IPS-NIHi7 (cell line): ENCODE data around the gene ART4.

Source experiments
- DNase-seq: peaks from one replicate; pipeline ENCODE4 v3.0.0; 2012; ENCODE audit warnings: mixed read lengths; ENCODE audit errors: extremely low spot score

ART4 gene

GRCh38 chr12:14810953-14811483, 32.3 kb downstream of the ART4 start:
- DNase-seq = peak; percentile 51

- no peak for DNase-seq
Observed at GRCh38 chr12:14810167-14810952, 33.0 kb downstream of the ART4 start.

- no peak for DNase-seq
Observed at GRCh38 chr12:14803830-14804160, 39.5 kb downstream of the ART4 start.

GRCh38 chr12:14803011-14803829, 40.1 kb downstream of the ART4 start, which contains the start of the genes C12orf60 and WBP11:
Gene C12orf60 (plus strand): TSS chr12:14803670. CDS start chr12:14822936, 19,266 bp downstream.
Gene WBP11 (minus strand): TSS chr12:14803478. CDS start chr12:14801383, 2,095 bp downstream.
- DNase-seq = peak; percentile 96

GRCh38 chr12:14802721-14803010, 40.7 kb downstream of the ART4 start:
- no peak for DNase-seq

GRCh38 chr12:14802247-14802646, 41.1 kb downstream of the ART4 start:
- no peak for DNase-seq

- DNase-seq = no peak
Observed at GRCh38 chr12:14795028-14795448, 48.3 kb downstream of the ART4 start.

GRCh38 chr12:14785568-14785967, 57.8 kb downstream of the ART4 start:
- DNase-seq = no peak

GRCh38 chr12:14784471-14784870, 58.9 kb downstream of the ART4 start:
- no peak for DNase-seq

- no peak for DNase-seq
Observed at GRCh38 chr12:14782756-14783155, 60.6 kb downstream of the ART4 start.

- DNase-seq = no peak
Observed at GRCh38 chr12:14781563-14781962, 61.8 kb downstream of the ART4 start.

GRCh38 chr12:14780859-14781258, 62.5 kb downstream of the ART4 start:
- no peak for DNase-seq

- no peak for DNase-seq
Observed at GRCh38 chr12:14779834-14780233, 63.5 kb downstream of the ART4 start.

- no peak for DNase-seq
Observed at GRCh38 chr12:14777271-14777670, 66.1 kb downstream of the ART4 start.

- no peak for DNase-seq
Observed at GRCh38 chr12:14776236-14776961, 66.9 kb downstream of the ART4 start.

GRCh38 chr12:14775636-14775980, 67.7 kb downstream of the ART4 start:
- no peak for DNase-seq
